ENCODE measurements around the gene B4GALT4. TPM values are rescaled to one million over a fixed set of nuclear protein-coding genes. Genes with fewer than 3 reads are reported as not detected.
A peak's percentile ranks its signal among the peaks of the same experiment; 100 is the strongest.

The B4GALT4 gene
- total and polyA plus RNA-seq, 2 of the 4 experiments (the other 2 are of a cell fraction) = 27.0 to 30.3 TPM

- intact Hi-C loops (cut with micrococcal nuclease) (no loop called here), in situ Hi-C loops (cut with MboI; ENCODE audit: low sequenced_read_pairs) (loop anchor here (25.0 kb wide), 1 partner anchor 408 kb away; the partner anchor contains the start of gene COX17), dilution Hi-C loops (cut with HindIII; ENCODE audit: low sequenced_read_pairs, unreplicated experiment) (no loop called here)
- H2AK9ac ChIP-seq (replicated peaks; ENCODE audit: low read depth, low read length, poor library complexity) = no peak overlapping the region
- DNase-seq (no peak), ATAC-seq (ENCODE audit: low read depth) (no peak)
- ChIA-PET POLR2A (ENCODE audit: unreplicated experiment) (no interaction called here), CTCF (no interaction called here)
- no peak overlapping the region for H4K91ac ChIP-seq (ENCODE audit: insufficient read depth, low read depth, low read length)
- WGBS, 2 experiments (ENCODE audit: extremely low coverage in 2 of 2, insufficient read length in 1 of 2) = no CpG with 5 or more reads among the region's 6 CpGs
- no peak overlapping the region for H2BK15ac ChIP-seq (ENCODE audit: low read depth, low read length)
- no peak overlapping the region for H3K23ac ChIP-seq (ENCODE audit: low read depth, low read length)
- no peaks in the 10 kb centered on the region for H3K4me1 ChIP-seq (ENCODE audit: control insufficient read depth, insufficient read depth, low read length)
- H3K4ac ChIP-seq (ENCODE audit: low read depth, low read length) = no peak overlapping the region
- no peaks in the 10 kb centered on the region for H3K79me1 ChIP-seq (ENCODE audit: low read depth in 1 of 2, low read length in 2 of 2)
- no peak overlapping the region for H3K14ac ChIP-seq (replicated peaks; ENCODE audit: low read depth, low read length)
- no peak overlapping the region for H3K18ac ChIP-seq (ENCODE audit: low read depth, low read length)
- no peak overlapping the region for H3K9ac ChIP-seq (ENCODE audit: low read depth, low read length)
- H3K9me1 ChIP-seq (ENCODE audit: insufficient read depth, low read length) = no peaks in the 10 kb centered on the region
- H3K4me2 ChIP-seq (ENCODE audit: low read depth, low read length) = no peak overlapping the region
- H2BK20ac ChIP-seq (ENCODE audit: low read depth, low read length) = no peak overlapping the region
- no peak overlapping the region for H2BK5ac ChIP-seq (ENCODE audit: low read depth, low read length, poor library complexity, severe bottlenecking)
- H3K36me3 ChIP-seq (ENCODE audit: control insufficient read depth, insufficient read depth, low read length) = no peaks in the 10 kb centered on the region
- no peak overlapping the region for H4K5ac ChIP-seq (ENCODE audit: low read depth, low read length)
- peaks cover 6% of the 10 kb centered on the region for H3K9me3 ChIP-seq (ENCODE audit: control insufficient read depth, insufficient read depth, low read length)
- no peak overlapping the region for H3K4me3 ChIP-seq (ENCODE audit: insufficient read depth, low read depth, low read length)
- no peak overlapping the region for H2BK120ac ChIP-seq (ENCODE audit: low read depth, low read length)
- no peak overlapping the region for H2AK5ac ChIP-seq (ENCODE audit: low read depth, low read length)
- TF ChIP-seq CHD1 (IDR thresholded peaks at IDR 0.05; ENCODE audit: low read depth, low read length) (no peak), MAZ (IDR thresholded peaks at IDR 0.05; ENCODE audit: borderline replicate concordance, low read depth, low read length) (no peak), RFX5 (IDR thresholded peaks at IDR 0.05; ENCODE audit: low read depth, low read length) (no peak), RCOR1 (IDR thresholded peaks at IDR 0.05; ENCODE audit: insufficient replicate concordance, low read length) (no peak), CEBPB (IDR thresholded peaks at IDR 0.05; ENCODE audit: low read depth, low read length) (no peak), POLR2A (IDR thresholded peaks at IDR 0.05; ENCODE audit: low read depth, low read length) (no peak), RAD21 (IDR thresholded peaks at IDR 0.05; ENCODE audit: low read length) (no peak)
- H2AFZ ChIP-seq (replicated peaks; ENCODE audit: low read length, poor library complexity) = peak overlapping the region; percentile 6
- no peak overlapping the region for H3K56ac ChIP-seq (ENCODE audit: extremely low read depth, insufficient read depth, low read length)
- no peak overlapping the region; a peak in 1 of 4 replicates for H4K8ac ChIP-seq (ENCODE audit: low read depth in 2 of 2, low read length in 2 of 2)
- no peaks in the 10 kb centered on the region for H4K20me1 ChIP-seq (ENCODE audit: insufficient read depth, low read length)
- BruUV-seq (replicated peaks) = no TSS peak
- H3K27me3 ChIP-seq (ENCODE audit: control insufficient read depth, insufficient read depth, low read length) = no peaks in the 10 kb centered on the region
- no peak overlapping the region for H3K27ac ChIP-seq (ENCODE audit: insufficient read depth, low read length)
Measured at GRCh38 chr3:119279101-119279554, 38.5 kb upstream of the B4GALT4 start.
